Gastrocnemius medialis (tissue), 4 donors: ENCODE data around the gene DHPS.

Experiments used
- POLR2A ChIP-seq, 2 donors: fragments of 450-650 bp; IDR thresholded peaks; one replicate each; pipeline ENCODE4 v1.6.1; 2017; ENCODE audit warnings: antibody characterized with exemption in 2 of 2, mild to moderate bottlenecking in 2 of 2, moderate library complexity in 2 of 2
- TF ChIP-seq, protein P1 (sequence below), 5 experiments: fragments of 450-650 bp in 3 of 5; fragments of 200-600 bp in 2 of 5; sonication (generic) in 2 of 5; IDR thresholded peaks in 4 of 5; conservative IDR thresholded peaks in 1 of 5; 1 replicate in 4 of 5; 2 replicates in 1 of 5; pipeline ENCODE4 v1.5.1; 2016 to 2019; ENCODE audit warnings: antibody characterized with exemption in 5 of 5, mild to moderate bottlenecking in 3 of 5, moderate library complexity in 3 of 5

GRCh38 chr19:12723381-12723640 lies 41.6 kb upstream of the DHPS start:
- TF ChIP-seq POLR2A (IDR thresholded peaks at IDR 0.05): no peak
- TF ChIP-seq, protein P1, sequence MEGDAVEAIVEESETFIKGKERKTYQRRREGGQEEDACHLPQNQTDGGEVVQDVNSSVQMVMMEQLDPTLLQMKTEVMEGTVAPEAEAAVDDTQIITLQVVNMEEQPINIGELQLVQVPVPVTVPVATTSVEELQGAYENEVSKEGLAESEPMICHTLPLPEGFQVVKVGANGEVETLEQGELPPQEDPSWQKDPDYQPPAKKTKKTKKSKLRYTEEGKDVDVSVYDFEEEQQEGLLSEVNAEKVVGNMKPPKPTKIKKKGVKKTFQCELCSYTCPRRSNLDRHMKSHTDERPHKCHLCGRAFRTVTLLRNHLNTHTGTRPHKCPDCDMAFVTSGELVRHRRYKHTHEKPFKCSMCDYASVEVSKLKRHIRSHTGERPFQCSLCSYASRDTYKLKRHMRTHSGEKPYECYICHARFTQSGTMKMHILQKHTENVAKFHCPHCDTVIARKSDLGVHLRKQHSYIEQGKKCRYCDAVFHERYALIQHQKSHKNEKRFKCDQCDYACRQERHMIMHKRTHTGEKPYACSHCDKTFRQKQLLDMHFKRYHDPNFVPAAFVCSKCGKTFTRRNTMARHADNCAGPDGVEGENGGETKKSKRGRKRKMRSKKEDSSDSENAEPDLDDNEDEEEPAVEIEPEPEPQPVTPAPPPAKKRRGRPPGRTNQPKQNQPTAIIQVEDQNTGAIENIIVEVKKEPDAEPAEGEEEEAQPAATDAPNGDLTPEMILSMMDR (IDR thresholded peaks at IDR 0.05 in 4 of 5, conservative IDR thresholded peaks at IDR 0.05 in 1 of 5): no peak
